GM19351 (cell line): Measurements from ENCODE around the gene ADNP2.

ENCODE experiments used
- ATAC-seq: cut with Tn5 transposase; IDR thresholded peaks from one replicate; pipeline ENCODE4 v1.9.1; 2021; ENCODE audit warnings: mild to moderate bottlenecking, moderate library complexity; ENCODE audit not compliant: unreplicated experiment

ADNP2 gene

DNA sequence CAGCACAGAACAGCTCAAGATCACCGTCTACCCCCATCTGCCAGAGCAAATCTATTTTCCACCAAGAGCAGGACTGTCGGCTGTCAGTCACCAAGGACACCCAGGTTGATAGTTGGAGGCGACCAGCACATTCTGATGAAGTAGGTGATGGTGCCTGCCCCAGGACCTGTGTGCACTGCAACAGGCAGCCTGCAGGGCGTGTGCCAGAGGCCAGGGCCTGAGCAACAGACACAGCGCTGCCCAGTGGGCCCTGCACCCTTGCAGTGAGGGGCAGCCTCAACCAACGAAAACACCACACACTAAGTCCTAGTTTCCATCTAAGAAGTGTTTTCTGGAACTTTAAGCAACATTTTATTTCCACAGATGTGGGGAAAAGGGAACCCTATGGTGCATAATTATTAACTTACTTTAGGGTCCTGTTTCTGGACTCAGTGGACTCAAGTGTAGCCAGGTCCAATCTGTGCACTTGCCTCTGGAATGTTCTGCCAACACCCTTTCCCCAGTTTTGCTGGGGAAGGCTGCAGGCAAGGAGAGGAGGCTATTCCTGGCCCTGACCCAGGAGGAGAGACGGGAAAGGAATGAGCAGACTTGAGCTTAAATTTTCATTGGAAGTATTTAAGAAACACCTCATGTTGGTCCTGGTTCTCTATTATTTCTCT lies 61.5 kb downstream of the ADNP2 start:
- no peak for ATAC-seq

DNA sequence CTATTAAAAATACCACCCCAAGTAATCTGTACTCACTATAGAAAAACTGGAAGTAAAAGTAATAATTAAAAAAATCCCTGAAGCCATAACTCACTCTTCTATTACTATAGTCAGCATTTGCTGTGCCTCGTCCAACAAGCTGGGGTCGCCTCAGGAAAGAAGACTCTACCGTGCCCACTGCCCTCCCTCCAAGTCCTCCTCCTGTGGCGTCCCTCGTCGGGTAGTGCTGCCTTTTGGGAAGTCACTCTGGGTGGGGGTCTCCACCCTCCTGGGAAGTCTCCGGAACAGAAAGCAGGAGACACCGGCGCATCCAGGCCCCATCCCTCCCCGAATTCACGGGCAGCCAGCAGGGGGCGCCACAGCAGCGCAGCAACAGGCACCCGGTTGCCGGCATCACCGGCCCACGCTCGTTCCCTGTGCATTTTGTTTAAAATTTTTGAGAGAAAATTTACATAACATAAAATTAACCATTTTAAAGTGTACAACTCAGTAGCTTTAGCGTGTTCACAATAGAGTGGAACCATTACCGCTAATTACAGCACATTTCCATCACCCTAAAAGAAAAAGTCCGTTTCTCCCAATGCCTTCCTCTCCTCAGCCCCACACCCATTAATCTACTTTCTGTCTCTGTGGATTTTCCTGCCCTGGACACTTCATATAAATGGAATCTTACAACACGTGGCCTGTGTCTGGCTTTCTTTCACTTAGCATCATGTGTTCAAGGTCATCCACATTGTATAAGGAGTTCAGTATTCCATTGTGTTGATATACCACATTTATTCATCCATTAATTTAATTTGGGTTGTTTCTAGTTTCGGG lies 62.2 kb downstream of the ADNP2 start:
- no peak for ATAC-seq

DNA sequence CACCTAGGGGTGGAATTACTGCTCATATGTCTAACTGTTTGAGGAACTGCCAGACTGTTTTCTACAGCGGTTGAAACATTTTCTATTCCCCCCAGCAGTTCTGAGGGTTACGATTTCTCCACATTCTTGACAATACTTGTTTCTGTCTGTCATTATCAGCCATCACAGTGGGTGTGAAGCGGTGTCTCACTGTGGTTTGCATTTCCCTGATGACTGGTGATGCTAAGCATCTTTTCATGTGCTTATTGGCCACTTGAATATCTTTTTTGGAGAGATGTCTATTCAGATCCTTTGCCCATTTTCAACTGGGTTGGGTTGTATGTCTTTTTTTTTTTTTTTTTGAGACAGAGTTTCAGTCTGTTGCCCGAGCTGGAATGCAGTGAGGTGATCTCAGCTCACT lies 63.0 kb downstream of the ADNP2 start:
- ATAC-seq: no peak

DNA sequence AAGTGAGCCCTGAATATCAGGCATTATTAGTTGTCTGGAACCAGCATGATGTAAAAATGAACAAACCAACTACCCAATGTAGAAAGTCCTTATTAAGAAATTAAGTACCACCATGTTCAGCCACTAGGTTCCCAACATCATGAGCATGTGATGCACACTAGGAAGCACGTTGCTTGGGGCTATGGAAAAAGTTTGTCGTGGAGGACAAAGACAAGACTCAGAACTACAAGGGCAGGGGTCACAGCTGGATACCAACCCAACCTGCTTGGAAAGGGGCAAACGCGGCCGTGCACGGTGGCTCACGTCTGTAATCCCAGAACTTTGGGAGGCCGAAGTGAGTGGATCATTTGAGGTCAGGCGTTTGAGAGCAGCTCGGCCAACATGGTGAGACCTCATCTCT lies 64.0 kb downstream of the ADNP2 start:
- ATAC-seq: no peak

DNA sequence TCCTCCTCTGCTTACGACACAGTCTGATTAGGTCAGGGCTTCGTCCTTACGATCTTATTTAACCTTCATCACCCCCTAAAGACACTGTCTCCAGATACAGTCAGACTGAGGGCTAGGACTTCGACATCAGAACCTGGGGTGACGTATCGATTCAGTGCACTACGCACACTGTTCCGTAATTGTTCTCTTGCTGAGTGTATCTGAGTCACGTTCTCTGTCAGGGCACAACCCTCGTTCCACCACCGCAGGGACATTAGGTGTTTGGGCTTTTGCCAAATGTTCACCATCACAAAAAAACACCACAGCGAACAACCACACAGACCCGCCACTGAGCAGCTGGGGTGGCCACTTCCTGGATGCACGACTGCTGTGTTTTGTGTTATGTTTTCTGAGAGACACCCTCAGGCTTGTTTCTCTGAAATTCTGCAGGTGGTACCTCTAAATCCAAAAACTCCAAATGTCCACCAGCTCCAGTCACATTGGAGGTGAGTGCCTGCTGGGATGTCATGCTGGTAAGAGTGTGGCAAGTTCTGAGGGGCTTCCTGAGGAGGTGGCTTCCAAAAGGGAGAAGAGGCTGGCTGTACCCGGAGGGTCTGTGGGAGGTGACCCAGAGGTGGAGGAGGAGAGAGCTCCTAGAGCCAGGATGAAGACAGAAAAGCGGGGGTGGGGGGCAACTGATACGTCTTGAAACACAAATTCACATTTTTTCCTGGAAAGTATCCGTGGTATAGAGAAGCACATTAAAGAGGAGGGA lies 66.6 kb downstream of the ADNP2 start:
- no peak for ATAC-seq

DNA sequence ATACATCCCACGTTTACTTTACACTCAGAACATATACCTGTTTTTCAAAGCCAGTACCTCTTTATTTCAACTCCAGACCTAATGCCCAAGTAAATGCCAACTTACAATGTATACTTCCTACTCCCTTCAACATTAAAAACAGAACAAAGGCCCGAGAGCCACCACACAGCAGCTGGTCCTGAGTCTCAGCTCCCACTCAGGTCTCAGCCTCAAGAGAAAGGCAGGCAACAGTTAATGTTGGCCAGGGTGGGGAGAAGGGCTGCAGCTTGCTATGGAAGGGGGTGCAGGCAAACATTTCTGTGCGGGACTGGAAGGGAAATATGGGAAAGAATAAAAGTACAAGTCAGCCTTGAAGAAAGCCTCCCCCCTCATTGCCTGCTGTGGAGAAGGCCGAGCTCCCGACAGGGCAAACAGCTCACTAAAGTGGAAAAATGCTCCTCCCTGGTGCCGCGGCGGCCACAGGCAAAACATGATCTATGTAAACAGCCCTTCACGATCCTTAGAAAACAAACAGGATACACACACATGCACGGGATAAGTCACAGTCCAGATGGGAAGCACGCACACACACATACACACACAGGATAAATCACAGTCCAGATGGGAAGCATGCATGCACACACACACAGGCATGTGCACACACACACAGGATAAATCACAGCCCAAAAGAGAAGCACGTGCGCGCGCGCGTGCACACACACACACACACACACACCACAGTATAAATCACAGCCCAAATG lies 67.4 kb downstream of the ADNP2 start:
- ATAC-seq: no peak

DNA sequence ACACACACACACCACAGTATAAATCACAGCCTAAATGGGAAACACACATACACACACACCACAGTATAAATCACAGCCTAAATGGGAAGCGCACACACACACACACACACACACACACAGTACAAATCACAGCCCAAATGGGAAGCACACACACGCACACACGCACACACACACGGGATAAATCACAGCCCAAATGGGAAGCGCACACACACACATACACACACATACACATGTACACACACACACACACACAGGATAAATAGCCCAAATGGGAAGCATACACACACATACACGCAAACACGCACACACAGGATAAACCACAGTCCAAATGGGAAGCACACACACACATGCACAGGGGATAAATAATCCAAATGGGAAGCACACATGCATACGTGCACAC lies 68.1 kb downstream of the ADNP2 start:
- no peak for ATAC-seq

DNA sequence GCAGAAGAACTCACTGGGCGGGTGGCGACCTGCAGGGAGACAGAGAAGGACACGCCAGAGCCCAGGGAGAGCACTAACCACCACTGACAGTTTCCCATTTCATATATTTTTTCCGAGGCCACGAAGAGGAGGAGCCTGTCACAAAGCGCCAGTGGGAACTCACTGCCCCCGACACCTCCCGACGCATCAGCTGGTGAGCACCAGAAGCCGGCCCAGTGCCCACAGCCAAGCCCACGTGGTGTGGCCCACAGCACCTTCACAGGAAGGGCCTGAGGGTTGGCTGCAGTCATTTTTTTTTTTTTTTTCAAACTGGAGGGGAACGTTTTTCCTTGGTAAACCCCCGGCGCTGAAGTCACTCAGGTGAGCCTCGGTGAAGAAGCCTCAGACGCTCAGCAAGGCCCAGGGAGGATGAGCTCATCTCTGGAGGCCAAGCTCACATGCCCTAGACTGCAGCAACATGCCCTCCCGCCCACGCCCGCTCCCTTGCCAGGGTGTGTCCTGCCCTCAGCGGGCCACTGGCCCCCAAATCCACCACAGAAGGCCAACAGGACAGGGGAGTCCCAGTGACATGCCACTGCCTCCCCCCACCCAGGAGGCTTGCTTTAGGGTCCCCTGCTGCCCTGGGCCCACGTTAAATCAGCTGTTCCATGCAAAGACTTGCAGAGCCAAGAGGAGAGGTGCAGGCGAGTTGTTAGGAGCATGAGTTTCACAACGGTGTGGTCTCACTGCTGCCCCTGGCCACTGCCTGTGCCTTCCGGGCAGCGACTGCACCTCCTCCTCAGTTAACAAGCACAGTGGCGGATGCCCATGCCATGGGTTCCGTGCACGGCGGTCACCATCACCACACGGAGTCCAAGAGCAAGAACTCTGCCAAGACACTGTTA lies 70.1 kb downstream of the ADNP2 start:
- no peak for ATAC-seq

DNA sequence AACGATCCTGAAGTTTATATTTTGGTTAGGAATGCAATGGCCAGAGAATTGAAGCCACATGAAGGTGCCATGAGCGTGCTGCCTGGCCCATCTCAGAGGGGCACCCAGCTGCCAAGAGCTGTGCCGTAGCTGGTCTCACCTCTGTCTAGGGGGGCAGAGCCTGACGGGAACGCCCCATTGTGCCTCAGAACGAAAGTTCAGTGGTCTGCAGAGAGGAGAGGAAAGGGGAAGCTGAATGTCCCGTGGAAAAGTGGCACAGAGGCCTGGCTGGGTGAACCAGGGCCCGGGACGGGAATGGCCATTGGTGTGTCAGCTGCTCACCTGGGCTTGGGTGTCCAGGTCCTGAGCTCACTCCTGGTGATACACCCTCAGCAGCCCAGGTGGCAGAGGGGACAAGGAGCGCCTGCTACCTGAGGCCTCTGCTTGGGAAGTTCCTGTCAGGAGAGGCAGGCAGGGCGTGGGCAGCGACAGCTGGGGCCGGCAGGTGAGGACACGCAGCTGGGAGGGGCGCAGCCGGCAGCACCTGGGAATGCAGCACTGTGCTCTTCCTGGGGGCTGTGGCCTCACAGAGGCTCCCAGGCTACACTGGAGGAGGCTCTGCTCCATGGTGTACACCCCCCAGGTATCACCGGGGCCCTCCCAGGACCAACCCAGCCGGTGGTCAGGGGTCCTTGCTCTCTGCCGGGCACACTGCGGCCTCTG lies 70.9 kb downstream of the ADNP2 start:
- peak; percentile 65 for ATAC-seq

DNA sequence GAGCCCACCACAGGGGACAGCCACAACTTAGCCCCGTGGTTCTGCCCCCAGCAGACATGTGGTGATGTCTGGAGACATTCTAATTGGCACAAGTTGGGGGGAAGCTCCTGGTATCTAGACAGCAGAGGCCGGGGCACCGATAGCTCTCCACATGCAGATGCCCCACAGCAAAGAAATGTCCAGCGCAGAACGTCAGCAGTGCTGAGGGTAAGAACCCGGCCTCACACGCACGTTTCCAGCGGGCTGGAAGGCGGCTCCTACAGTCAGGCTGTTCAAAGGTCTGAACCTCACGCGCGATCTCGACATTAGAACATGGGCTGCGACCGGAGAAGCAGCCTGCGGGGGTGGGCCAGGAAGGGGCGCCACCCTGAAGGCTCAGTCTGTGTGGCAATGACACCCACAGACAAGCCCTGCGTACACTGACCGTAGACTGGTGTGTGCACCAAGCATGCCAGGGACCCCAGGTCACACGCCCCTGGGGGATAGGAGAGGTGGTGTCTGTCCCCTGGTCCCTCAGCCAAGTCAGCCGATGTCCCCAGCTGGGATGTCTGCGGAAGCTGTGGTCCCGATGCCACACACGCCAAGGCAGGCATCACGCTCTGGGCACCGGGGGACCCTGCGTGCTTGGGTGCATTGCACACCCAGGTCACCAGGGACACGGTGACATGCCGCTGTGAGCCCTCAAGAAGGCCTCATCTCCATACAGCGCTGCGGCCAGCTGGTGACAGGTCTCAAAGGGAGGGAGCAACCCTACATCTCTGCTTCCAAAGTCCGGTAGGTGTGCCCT lies 71.9 kb downstream of the ADNP2 start:
- no peak for ATAC-seq

DNA sequence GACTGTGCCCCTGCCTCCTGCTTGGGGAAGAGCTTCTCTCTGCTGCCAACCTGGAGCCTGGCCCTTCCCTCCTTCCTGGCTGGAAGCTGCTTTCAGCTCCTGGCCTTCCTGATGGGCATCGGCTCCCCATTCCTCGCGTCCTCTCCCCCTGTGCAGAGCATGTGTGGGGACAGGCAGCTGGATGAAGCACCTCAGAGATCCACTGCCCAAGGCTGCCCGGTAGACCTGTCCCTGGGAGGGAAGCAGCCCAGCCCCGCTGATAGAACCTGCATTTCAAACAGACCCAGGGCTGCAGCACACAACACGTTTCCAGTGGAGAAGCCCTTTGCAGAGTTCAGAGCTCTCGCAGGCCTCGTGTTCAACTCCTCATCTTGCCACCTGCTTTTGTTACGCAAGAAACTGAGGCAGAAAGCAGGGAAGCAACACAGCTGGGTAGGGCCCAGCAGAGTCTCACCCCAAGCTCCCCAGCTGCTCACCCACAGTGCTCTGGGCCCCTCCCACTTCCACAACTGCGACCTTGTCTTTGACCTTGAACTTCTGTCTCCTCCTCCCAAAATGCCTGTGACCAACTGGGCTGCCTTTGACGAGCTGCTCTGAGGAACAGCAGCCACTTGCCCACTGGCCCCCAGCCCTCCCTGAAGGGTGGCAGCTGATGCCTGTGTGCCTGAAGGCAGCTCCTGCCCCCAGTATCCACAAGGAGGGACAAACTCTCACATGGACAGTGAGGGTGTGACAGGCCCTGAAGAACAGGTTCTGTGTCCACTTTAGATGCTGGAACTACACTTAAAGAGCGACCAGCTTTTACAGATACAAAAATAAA lies 72.8 kb downstream of the ADNP2 start:
- ATAC-seq: no peak

DNA sequence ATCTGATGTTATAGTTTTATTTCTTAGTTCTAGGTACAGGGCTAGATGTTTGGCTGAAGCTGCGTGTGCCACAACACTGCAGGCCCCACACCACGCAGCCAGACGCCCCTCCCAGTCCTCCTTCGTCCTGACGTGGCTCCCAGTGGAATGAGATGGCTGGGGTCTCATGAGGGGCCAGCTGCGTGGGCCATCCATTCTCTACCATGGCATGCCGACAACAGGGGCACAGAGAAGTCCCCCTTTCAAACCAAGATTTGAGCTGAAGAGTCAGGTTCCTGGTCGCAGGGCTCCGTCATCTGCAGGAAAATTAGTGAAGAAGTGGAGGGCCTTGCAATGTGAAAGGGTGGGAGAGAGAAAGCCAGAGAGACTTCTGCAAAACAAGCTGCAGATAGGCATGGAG lies 73.8 kb downstream of the ADNP2 start:
- ATAC-seq: no peak

DNA sequence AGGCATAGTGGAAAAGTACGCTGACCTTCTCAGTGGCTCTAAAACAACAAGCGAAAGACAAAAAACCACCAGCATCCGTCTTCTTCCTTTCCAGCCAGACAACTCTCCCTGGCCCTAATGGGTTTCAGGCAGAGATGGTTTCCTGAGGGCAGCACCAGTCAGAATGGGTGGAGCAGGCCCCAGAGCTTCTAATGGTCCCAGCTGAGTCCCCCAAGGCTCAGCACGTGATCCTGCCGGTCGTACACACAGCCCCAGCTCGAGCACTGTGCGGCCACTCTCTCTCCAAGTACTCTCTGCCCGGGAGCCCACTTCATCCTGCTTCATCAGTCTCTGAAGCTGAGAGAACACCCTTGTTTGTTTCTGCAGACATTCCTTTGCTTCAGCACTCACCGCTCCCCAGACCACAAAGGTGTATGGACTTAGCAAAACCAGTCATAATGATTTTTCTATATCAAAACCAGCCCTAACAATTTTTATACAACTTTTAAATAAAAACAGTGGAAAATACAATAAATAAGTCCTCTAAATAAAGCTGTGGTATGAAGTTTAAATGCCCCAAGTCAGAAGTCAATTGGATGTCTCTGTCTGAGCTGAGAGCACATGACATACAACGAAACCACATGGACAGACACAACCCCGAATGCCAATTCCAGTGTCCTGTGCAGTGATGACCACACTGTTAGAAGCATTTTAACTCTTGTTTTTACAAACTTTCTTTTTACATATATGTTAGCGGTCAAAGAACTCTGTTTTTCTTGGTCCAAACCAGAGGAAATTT lies 74.4 kb downstream of the ADNP2 start:
- ATAC-seq: no peak

DNA sequence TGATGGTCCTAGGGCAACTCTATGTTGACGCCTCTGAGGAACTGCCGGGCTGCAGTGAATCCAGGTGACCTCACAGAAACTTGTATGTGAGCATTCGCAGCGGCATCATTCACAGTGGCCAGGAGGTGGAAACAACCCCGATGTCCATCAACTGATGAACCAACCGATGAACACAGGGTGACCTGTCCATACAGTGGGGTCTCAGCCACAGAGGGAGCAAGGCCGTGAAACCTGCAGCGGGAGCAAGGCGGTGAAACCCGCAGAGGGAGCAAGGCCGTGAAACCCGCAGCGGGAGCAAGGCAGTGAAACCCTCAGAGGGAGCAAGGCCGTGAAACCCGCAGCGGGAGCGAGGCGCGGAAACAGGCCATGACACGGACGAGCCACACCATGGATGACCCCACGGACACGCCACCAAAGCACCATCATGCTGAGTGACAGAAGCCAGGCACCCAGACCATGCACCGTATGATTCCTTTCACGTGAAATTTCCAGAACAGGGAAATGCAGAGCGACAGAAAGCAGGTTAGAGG lies 75.2 kb downstream of the ADNP2 start:
- ATAC-seq: no peak

DNA sequence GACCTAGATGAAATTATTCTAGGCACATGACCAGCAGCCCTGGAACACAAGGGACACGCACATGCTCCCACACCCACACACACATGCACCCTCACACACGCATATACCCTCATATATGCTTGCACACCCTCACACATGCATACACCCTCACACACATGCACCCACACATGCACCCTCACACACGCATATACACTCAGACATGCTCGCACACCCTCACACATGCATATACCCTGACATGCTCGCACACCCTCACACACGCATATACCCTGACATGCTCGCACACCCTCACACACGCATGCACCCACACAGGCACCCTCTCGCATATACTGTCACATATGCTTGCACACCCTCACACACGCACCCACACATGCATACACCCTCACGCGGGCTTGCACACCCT lies 76.5 kb downstream of the ADNP2 start:
- no peak for ATAC-seq

DNA sequence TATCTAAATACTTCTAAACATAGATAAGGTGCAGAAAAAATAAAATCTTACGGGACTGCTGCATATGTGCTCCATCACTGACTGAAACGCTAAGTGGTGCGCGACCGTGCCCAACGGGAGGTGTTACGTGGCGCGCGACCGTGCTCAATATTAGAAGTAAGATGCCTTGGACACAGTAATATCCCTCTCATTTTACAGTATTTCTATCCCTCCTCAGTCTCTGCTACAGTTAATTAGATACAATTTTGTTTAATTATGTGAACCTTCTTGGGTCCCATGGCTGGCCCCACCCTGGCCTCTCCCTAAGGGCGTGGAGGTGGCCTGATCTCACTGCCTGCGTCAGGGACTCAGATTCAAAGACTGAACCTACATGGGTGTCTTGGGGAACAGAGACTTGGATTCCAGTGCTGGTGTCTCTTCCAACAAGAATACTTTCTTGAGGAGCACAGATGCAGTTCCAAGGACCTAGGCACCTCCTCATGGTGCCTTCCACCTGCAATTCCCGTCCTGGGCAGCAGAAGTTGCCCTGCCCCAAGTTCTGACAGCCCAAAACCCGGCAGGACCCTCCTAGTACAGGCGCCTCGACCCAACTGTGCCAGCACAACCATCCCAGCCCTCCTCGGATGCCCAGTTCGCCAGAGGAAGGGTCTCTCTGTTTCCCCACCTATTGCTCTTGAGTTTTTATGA lies 79.0 kb downstream of the ADNP2 start:
- no peak for ATAC-seq
